ENCODE results near the gene RFC5.
A peak's percentile ranks its signal among the peaks of the same experiment; 100 is the strongest.

Gene RFC5

DNA sequence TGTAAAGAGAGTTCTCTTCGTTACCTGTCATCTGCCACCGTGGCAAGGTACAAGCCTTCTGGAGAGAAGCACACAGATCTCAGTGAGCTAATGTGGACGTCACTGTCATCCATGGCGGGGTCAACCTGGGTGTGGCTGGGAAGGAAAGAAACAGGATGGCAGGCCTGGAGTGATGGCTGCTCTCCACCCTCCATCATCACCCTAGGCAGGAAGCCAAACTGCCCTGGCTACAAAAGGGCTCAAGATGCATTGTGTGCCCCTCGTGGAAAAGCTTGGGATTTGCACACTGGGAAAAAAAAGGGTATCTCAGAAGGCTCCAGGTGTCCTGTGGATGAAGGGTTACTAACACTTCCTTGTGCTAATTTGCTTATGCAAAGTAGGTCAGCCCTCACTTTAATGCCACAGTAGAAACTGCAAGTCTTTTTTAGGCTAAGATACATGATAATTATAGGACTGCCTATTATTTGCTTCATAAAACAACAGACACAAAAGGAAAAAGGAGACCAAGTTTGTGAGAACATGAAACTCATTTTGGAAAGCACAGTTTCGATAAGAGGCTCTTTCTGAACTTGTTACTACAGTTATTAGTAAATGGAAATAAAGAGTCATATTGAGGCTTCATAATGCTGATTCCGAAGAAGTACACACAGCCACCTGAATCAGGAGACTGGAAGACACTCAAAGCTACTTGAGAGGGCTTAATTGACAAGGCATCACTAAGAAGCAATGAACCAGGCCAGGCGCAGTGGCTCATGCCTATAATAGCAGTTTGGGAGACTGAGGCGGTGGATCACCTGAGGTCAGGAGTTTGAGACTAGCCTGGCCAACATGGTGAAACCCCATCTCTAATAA, 18.9 kb downstream of the RFC5 start:
- Histone ChIP-seq H3K9me3 (ENCODE audit: control insufficient read depth in 1 of 2, low read length in 2 of 2) (no peaks in the 10 kb centered on the region), H3K36me3 (ENCODE audit: control insufficient read depth in 1 of 2, insufficient read depth in 2 of 2, low read length in 2 of 2) (peaks cover 72 to 87% of the 10 kb centered on the region in 2 donors), H3K4me1 (ENCODE audit: control insufficient read depth in 1 of 2, insufficient read depth in 2 of 2, low read length in 2 of 2) (peaks cover 0 to 5% of the 10 kb centered on the region in 2 donors), H3K4me3 (ENCODE audit: low read depth in 1 of 2, low read length in 2 of 2) (no peak overlapping the region), H3K27me3 (ENCODE audit: low read depth, low read length) (no peaks in the 10 kb centered on the region), H3K27ac (ENCODE audit: low read length) (no peak overlapping the region)

DNA sequence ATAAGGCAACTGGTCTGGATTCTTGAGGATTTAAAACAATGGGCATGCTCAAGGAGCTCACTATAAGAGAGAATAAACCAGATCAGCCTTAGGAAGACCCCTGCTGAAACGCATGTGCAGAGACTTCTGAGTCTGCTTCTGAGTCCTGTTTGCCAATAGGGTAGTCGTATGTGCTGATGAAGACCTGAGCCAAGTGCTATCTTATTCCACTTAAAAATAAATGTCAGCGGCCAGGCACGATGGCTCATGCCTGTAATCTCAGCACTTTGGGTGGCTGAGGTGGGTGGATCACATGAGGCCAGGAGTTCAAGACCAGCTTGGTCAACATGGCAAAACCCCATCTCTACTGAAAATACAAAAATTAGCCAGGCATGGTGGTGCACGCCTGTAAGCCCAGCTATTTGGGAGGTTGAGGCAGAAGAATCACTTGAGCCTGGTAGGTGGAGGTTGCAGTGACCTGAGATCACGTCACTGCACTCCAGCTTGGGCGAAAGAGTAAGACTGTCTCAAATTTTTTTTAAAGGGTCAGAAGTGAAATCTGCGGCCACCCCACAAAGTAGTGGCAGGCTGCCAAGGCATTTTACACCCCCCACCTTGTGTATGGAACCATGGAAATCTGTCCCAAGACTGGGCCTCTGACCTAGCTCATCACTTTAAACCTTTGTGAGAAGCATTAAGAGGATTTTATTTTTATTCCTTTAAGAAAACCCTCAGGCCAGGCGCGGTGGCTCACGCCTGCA, 20.3 kb downstream of the RFC5 start:
- H3K27ac ChIP-seq (ENCODE audit: low read length): no peak overlapping the region
- H3K4me1 ChIP-seq (ENCODE audit: control insufficient read depth in 1 of 2, insufficient read depth in 2 of 2, low read length in 2 of 2): peaks cover 0 to 5% of the 10 kb centered on the region in 2 donors
- peaks cover 69 to 86% of the 10 kb centered on the region in 2 donors for H3K36me3 ChIP-seq (ENCODE audit: control insufficient read depth in 1 of 2, insufficient read depth in 2 of 2, low read length in 2 of 2)
- H3K27me3 ChIP-seq (ENCODE audit: low read depth, low read length): no peaks in the 10 kb centered on the region
- no peak overlapping the region for H3K4me3 ChIP-seq (ENCODE audit: low read depth in 1 of 2, low read length in 2 of 2)
- no peaks in the 10 kb centered on the region for H3K9me3 ChIP-seq (ENCODE audit: control insufficient read depth in 1 of 2, low read length in 2 of 2)

DNA sequence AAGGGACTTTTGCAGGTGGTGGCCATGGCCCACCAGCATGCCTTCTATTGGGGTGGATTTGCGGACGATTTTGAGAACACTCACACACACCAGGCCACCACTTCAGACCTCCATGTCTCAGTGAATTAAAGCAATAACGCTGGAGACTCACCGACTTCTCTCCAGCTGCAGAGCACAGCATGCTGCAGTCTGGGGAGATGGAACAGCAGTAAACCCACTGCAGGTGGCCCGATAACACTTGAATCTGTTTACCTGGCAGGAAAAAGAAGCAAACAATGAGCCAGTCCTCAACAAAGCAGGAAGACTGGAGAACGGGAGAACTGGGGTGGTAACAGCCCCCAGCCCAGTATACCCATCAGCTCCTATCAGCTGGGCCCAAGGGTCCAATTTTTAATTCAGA, 21.6 kb downstream of the RFC5 start:
- no peaks in the 10 kb centered on the region for H3K9me3 ChIP-seq (ENCODE audit: control insufficient read depth in 1 of 2, low read length in 2 of 2)
- peaks cover 0 to 5% of the 10 kb centered on the region in 2 donors for H3K4me1 ChIP-seq (ENCODE audit: control insufficient read depth in 1 of 2, insufficient read depth in 2 of 2, low read length in 2 of 2)
- no peaks in the 10 kb centered on the region for H3K27me3 ChIP-seq (ENCODE audit: low read depth, low read length)
- no peak overlapping the region for H3K4me3 ChIP-seq (ENCODE audit: low read depth in 1 of 2, low read length in 2 of 2)
- H3K27ac ChIP-seq (ENCODE audit: low read length): no peak overlapping the region
- H3K36me3 ChIP-seq (ENCODE audit: control insufficient read depth in 1 of 2, insufficient read depth in 2 of 2, low read length in 2 of 2): peaks cover 72 to 91% of the 10 kb centered on the region in 2 donors

DNA sequence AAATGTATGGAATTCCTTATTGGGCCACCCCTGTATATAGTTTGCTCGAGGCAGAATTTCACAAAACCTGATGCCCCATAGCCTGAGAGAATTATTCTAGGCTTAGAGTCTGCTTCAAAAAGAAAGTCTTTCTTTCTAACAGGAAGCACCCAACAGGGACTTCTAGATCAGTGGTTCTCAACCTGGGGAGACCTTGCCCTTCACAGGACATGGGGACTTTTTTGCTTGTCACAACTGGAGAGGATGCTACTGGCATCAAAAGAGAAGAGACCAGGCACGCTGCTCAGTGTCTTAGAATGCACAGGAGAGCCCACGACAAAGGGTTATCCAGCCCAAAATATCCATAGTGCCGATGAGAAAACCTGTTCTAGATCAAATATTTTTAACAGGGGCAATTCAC, 25.6 kb downstream of the RFC5 start:
- H3K9me3 ChIP-seq (ENCODE audit: control insufficient read depth in 1 of 2, low read length in 2 of 2): no peaks in the 10 kb centered on the region
- peaks cover 50 to 73% of the 10 kb centered on the region in 2 donors for H3K36me3 ChIP-seq (ENCODE audit: control insufficient read depth in 1 of 2, insufficient read depth in 2 of 2, low read length in 2 of 2)
- H3K4me3 ChIP-seq (ENCODE audit: low read depth in 1 of 2, low read length in 2 of 2): no peak overlapping the region

DNA sequence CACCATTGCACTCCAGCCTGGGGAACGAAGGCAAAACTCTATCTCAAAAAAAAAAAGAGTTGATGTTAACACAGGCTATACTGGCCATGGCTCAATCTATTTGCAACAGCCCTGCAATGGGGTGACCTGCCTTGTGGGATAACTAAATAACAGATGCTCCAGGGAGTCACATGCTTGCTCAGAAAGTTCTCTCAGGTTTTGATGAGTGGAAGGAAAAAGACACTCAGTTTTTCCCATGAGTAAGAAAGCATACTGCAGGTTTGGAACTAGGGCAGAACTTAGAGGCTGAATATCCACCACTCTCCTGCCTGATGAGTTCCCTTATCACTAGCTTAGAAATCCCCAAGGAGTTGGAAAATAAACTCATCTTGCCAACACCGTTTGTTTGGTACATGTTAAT, 27.6 kb downstream of the RFC5 start:
- Histone ChIP-seq H3K4me1 (ENCODE audit: control insufficient read depth in 1 of 2, insufficient read depth in 2 of 2, low read length in 2 of 2) (no peaks in the 10 kb centered on the region), H3K27ac (ENCODE audit: low read length) (no peak overlapping the region), H3K27me3 (ENCODE audit: low read depth, low read length) (no peaks in the 10 kb centered on the region), H3K36me3 (ENCODE audit: control insufficient read depth in 1 of 2, insufficient read depth in 2 of 2, low read length in 2 of 2) (peaks cover 40 to 64% of the 10 kb centered on the region in 2 donors), H3K9me3 (ENCODE audit: control insufficient read depth in 1 of 2, low read length in 2 of 2) (no peaks in the 10 kb centered on the region), H3K4me3 (ENCODE audit: low read depth in 1 of 2, low read length in 2 of 2) (no peak overlapping the region)

More for the DNA sequence above, 25.6 kb downstream of the RFC5 start:
- H3K27me3 ChIP-seq (ENCODE audit: low read depth, low read length): no peaks in the 10 kb centered on the region
- H3K4me1 ChIP-seq (ENCODE audit: control insufficient read depth in 1 of 2, insufficient read depth in 2 of 2, low read length in 2 of 2): no peaks in the 10 kb centered on the region
- no peak overlapping the region for H3K27ac ChIP-seq (ENCODE audit: low read length)

DNA sequence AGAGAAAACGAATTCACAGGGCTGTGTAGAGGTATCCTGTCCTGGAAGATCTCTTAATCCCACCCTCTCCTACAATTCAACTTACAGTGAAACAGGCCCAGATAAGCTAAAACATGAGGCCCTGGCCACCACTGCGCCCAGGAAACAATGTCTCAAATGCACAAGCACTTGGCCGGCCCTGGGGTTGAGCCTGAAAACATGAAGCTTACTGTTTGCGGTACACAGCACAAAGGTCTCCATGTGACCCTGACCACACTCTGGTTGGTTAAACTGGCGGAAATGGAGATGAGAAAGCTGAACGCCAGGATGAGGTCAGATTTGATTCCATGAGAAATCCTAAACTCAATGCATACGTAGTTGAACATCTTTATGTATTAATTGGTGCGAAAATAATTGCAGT, 28.1 kb downstream of the RFC5 start:
- peaks cover 36 to 61% of the 10 kb centered on the region in 2 donors for H3K36me3 ChIP-seq (ENCODE audit: control insufficient read depth in 1 of 2, insufficient read depth in 2 of 2, low read length in 2 of 2)
- no peaks in the 10 kb centered on the region for H3K27me3 ChIP-seq (ENCODE audit: low read depth, low read length)

DNA sequence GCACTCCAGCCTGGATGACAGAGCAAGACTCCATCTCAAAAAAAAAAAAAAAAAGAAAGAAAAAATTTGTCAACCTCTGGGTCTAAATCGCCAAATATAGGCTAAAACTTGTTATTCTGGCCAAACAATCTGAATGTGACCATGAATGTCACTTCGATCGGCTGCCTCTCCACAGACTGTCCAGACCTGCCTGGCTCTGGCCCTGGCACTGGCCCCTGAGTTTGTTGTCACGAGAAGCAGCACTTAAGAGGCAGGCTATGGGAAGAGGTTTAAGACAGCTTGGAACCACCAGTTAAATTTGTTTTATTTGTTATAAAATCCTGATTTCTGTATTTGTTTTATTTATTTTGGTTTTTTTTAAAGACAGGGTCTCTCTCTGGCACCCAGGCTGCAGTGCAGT, 29.9 kb downstream of the RFC5 start:
- H3K4me1 ChIP-seq (ENCODE audit: control insufficient read depth in 1 of 2, insufficient read depth in 2 of 2, low read length in 2 of 2): no peaks in the 10 kb centered on the region
- H3K9me3 ChIP-seq (ENCODE audit: control insufficient read depth in 1 of 2, low read length in 2 of 2): no peaks in the 10 kb centered on the region
- no peak overlapping the region for H3K27ac ChIP-seq (ENCODE audit: low read length)
- peaks cover 34 to 59% of the 10 kb centered on the region in 2 donors for H3K36me3 ChIP-seq (ENCODE audit: control insufficient read depth in 1 of 2, insufficient read depth in 2 of 2, low read length in 2 of 2)
- no peaks in the 10 kb centered on the region for H3K27me3 ChIP-seq (ENCODE audit: low read depth, low read length)
- no peak overlapping the region for H3K4me3 ChIP-seq (ENCODE audit: low read depth in 1 of 2, low read length in 2 of 2)

More for the DNA sequence above, 28.1 kb downstream of the RFC5 start:
- Histone ChIP-seq H3K27ac (ENCODE audit: low read length) (no peak overlapping the region), H3K4me1 (ENCODE audit: control insufficient read depth in 1 of 2, insufficient read depth in 2 of 2, low read length in 2 of 2) (no peaks in the 10 kb centered on the region), H3K9me3 (ENCODE audit: control insufficient read depth in 1 of 2, low read length in 2 of 2) (no peaks in the 10 kb centered on the region), H3K4me3 (ENCODE audit: low read depth in 1 of 2, low read length in 2 of 2) (no peak overlapping the region)

DNA sequence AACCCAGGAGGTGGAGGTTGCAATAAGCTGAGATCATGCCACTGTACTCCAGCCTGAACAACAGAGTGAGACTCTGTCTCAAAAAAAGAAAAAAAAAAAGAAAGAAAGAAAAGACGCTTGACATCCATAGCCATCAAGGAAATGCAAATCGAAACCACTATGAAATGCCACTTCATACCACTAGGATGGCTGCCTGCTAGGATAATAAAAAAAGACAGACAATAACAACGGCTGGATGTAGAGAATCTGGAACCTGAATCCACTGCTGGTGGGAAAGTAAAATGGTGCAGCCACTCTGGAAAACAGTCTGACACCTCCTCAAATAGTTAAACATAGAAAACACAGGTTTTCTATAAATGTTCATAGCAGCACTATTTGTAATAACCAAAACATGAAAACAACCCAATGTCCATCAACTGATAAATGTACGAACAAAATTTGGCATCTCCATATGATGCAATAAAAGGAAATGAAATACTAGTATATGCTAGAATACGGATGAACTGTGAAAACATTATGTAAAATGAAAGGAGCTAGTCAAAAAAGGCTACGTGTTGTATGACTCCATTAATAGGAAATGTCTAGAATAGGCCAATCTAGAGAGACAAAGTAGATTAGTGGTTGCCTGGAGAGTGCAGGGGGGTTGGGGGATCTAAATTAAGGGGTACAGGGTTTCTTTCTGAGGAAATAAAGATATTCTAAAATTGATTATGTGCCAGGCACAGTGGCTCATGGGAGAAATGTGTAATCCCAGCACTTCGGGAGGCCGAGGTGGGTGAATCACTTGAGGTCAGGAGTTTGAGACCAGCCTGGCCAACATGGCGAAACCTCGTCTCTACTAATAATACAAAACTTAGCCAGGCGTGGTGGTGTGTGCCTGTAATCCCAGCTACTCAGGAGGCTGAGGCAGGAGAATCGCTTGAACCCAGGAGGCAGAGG, 34.7 kb downstream of the RFC5 start:
- Histone ChIP-seq H3K27ac (ENCODE audit: low read length) (peak overlapping the region; percentile 77), H3K4me3 (ENCODE audit: low read depth in 1 of 2, low read length in 2 of 2) (no peak overlapping the region), H3K36me3 (ENCODE audit: control insufficient read depth in 1 of 2, insufficient read depth in 2 of 2, low read length in 2 of 2) (peaks cover 10 to 31% of the 10 kb centered on the region in 2 donors), H3K27me3 (ENCODE audit: low read depth, low read length) (no peaks in the 10 kb centered on the region), H3K9me3 (ENCODE audit: control insufficient read depth in 1 of 2, low read length in 2 of 2) (no peaks in the 10 kb centered on the region), H3K4me1 (ENCODE audit: control insufficient read depth in 1 of 2, insufficient read depth in 2 of 2, low read length in 2 of 2) (peaks cover 21 to 24% of the 10 kb centered on the region in 2 donors)

DNA sequence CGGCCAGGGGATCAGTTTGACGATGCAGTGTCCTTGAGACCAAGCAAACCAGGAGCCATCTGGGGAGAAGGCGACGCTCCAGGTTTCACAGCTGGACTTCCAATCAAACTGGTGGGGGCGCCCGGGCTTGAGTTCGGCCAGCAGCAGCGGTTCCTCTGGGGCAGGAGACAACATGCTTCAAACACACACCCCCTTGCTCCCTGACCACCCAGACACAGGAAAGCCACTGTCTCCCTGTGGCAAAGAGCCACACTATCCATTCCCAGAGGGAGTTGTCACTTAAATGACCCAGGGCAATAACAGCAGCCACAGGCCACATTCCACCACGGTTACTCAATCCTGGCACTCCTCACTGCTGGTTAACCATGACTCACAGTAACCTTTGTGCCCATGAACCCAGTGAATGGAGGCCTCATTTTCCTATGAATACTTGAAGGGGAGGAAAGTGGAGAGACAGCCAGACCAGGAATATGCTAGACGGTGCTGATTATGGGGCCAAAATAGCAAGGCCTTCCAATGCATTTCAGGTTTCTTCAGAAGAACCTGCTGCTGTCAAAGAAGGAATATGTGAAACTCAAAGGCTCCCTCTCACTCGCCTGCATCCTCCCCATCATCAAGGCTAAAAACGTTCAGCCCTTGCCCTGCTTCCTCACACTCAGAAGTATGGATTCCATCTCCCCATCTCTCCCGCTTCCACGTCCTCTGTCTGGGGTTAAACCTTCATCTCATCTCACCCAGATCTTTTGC, 36.0 kb downstream of the RFC5 start:
- Histone ChIP-seq H3K9me3 (ENCODE audit: control insufficient read depth in 1 of 2, low read length in 2 of 2) (no peaks in the 10 kb centered on the region), H3K27ac (ENCODE audit: low read length) (peak overlapping the region; percentile 77), H3K36me3 (ENCODE audit: control insufficient read depth in 1 of 2, insufficient read depth in 2 of 2, low read length in 2 of 2) (peaks cover 10 to 28% of the 10 kb centered on the region in 2 donors), H3K4me1 (ENCODE audit: control insufficient read depth in 1 of 2, insufficient read depth in 2 of 2, low read length in 2 of 2) (peaks cover 24 to 26% of the 10 kb centered on the region in 2 donors), H3K4me3 (ENCODE audit: low read depth in 1 of 2, low read length in 2 of 2) (no peak overlapping the region), H3K27me3 (ENCODE audit: low read depth, low read length) (no peaks in the 10 kb centered on the region)
